Suppressor macrophage (primary cell): Measurements from ENCODE around the gene WDR20.
"Not testable (repeated sequence)": the region's sequence is repeated elsewhere in the genome, so short reads cannot be mapped to it uniquely, and the experiment has no call there.

Source experiments
- DNase-seq, 4 experiments: peaks; one replicate each; pipeline ENCODE4 v3.0.0-alpha.2; 2020 to 2022

WDR20 gene

DNA sequence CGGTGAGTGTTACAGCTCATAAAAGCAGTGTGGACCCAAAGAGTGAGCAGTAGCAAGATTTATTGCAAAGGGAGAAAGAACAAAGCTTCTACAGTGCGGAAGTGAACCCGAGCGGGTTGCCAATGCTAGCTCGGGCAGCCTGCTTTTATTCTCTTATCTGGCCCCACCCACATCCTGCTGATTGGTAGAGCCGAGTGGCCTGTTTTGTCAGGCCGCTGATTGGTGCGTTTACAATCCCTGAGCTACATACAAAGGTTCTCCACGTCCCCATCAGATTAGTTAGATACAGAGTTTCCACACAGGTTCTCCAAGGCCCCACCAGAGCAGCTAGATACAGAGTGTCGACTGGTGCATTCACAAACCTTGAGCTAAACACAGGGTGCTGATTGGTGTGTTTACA is 5.0 kb upstream of the WDR20 start:
- not testable (repeated sequence) for DNase-seq

DNA sequence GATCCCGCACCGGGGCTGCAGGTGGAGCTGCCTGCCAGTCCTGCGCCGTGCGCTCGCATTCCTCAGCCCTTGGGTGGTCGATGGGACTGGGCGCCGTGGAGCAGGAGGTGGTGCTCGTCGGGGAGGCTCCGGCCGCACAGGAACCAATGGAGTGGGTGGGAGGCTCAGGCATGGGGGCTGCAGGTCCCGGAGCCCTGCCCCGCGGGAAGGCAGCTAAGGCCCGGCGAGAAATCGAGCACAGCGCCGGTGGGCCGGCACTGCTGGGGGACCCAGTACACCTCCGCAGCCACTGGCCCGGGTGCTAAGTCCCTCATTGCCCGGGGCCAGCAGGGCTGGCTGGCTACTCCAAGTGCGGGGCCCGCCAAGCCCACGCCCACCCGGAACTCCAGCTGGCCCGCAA is 4.2 kb upstream of the WDR20 start:
- not testable (repeated sequence) for DNase-seq

DNA sequence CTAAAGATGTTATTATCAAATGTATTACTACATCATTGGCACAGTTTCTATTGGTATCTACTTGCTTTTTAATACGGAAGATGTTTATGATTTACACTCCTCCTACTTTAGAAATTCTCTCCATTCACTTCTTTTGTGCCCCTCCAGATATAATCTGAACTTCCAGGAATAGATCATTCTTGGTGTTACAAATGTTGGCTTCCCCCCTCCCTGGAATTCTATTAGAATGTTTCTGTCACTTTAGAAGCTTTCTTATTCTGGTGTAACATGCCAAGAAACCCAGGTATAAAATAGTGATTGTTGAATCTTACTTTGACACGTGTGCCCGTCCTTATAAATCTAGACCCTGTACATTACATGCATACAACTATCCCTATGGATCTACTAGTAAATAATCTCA is 1.2 kb upstream of the WDR20 start:
- DNase-seq = no peak

DNA sequence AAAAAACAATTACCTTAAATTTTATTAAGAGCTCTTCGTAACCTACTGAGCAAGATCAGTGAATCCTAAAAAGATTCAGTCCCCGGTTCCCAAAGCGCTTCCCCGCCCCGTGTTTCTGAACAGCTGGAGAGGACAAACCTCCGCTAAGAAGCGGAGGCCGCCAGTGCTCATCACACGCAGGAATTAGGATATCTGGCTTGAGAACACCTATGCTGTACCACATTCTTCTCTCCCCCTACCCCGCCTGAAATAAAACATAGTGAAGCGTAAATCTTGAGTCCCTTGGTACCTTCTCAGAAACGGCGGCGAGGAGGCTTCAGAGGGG is 774 bp upstream of the WDR20 start:
- peak in 1 of 4 experiments; percentile 6 for DNase-seq

DNA sequence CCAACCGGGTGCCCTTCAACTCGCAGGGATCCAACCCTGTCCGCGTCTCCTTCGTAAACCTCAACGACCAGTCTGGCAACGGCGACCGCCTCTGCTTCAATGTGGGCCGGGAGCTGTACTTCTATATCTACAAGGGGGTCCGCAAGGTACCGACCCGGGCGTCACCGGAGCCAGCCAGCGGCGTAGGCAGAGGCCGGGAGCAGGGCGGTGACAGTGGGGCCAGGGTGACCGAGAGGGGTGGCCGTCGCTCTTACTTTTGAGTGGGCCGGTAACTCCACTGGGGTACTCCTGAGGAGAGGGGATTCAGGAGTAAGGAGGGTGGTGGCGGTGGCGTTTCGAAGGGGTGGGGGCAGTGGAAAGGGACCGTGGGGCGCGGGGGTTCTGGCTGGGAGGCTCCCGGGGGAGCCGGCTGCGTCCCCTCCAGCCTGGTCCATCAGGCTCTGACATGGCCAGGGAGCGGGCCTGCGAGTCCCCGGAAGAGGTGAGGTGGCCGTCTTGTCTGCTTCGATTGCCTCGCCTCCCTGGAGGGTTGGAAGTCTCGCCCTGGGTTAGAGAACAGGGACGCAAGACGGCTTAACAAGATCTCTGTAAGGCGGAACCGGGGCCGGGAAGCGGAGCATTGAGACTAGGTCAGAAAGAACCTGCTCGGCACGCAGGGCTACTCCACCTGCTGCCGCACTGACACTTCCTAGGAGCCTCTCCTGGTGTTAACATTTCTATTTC is 491 bp downstream of the WDR20 start:
- peak; percentile 35 to 69 (median 52) for DNase-seq

DNA sequence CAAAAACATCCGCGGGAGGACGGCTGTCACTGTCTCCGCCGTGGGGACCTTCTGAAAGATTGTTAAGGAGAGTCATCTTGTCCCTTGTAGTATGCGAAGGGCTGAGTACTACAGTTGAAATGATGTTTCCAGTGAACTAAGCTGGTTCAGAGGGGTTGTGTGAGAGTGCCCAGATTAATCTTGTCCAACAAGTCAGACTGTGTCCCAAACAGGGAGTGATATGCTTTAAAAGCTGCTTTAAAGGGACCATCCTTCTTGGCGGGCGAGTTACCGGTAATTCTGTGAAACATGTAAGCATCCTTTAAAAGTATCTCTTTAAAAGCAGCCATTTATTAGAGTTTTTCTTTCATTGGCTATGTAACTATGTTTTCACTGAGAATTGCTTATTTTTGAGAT is 1.1 kb downstream of the WDR20 start:
- DNase-seq = no peak

DNA sequence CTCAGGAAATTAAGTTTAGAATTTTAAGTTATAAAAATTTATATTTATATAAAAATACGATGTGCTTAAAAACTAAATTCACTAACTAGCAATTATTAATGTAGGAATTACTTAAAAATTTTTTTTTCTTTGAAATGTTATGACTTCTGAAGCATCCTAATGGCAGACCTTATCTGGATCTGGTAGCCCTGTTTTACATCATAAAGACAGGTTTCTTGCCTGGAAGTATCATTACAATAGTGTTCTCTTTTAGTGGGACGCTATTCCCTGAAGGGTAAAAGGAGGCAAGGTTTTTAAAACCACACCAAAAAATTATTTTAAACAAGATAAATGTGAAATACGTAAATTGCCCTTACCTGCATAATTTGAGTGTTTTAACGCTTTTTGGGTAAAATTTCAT is 2.1 kb downstream of the WDR20 start:
- DNase-seq = no peak

DNA sequence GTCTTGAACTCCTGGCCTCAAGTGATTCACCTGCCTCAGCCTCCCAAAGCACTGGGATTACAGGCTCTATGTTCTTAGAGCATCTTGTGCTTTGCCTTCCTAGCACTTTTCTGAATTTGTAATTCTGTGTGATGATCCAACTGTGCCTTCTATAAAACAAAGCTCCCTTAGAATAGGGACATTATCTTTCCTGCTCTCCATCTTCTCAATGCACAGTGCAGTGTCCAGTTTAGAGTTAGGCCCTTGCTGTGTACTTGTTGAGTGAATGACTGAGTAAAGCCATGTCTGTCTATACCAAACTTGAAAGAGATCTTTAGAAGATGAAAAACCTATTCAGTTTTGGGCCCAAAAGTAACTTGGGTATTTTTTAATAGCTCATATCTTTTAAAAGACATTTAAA is 5.2 kb downstream of the WDR20 start:
- no peak for DNase-seq

DNA sequence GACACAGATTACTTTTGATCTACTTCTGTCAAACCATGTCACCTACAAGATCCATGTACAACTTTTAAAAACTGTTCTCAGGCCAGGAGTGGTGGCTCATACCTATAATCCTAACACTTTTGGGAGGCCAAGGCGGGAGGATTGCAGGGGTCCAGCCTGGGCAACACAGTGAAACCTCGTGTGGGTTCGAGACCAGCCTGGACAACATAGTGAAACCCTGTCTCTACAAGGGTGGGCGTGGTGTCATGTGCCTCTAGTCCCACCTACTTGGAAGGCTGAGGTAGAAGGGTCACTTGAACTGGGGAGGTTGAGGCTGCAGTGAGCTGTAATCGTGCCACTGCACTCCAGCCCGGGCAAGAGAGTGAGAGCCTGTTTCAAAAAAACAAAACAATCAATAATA is 5.7 kb downstream of the WDR20 start:
- no peak for DNase-seq

DNA sequence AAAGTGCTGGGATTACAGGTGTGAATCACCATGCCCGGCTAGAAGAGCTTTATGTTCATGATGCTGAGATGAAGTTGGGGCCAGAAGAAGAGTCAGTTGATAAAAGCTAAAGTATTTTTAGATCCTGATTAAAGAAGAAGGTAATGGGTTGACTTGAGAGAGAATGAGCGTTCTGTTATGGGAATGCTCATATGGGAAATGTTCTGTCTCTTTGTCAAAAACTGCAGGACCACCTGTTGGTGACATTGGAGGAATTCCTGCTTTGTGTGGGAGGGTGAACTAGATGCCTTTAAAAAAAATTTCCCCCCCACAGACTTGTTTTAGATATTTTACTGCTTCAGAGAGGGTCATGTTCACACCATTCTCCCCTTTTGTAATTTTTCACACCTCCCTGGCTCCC is 6.7 kb downstream of the WDR20 start:
- no peak for DNase-seq

DNA sequence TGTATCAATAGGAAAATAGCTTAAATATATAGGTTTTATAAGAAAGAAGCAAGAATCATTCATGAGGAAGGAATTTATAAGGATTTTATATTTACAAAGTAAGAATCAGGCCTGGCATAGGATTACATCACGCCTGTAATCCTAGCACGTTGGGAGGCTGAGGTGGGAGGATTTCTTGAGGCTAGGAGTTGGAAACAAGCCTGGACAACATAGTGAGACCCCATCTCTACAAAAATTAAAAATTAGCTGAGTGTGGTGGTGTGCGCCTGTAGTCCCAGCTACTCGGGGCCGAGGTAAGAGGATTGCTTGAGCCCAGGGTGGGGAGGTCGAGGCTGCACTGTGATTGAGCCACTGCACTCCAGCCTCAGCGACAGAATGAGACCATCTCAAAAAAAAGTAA is 10.4 kb downstream of the WDR20 start:
- DNase-seq = no peak

DNA sequence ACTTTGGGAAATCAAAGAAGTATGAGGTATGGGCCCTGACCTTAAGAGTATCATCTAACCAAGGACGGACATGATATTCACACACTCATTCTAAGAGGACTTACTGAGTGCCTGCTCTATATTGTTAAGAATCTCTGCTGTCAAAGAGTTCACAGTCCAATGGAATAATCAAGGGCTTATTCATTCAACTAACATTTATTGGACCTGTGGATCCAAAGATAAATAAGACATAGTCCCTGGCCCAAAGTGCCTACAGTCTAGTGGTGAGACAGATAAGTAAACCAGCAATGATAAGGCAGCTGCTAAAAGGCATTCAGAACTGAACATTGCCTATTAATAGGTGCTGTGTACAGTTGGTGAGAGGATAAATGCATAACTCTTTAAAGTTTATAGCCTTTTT is 11.0 kb downstream of the WDR20 start:
- DNase-seq = no peak

DNA sequence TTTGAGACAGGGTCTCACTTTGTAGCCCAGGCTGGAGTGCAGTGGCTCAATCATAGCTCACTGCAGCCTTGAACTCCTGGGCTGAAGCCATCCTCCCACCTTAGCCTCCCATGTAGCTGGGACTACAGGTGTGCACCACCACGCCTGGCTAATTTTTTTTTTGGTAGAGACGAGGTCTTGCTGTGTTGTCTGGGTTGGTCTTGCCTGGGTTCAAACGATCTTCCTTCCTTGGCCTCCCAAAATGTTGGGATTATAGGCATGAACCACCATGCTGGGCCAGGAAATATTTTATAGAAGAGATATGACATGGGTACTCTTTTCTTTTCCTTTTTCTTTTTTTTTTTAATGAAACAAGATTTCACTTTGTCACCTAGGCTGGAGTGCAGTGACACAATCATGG is 11.7 kb downstream of the WDR20 start:
- not testable (repeated sequence) for DNase-seq

DNA sequence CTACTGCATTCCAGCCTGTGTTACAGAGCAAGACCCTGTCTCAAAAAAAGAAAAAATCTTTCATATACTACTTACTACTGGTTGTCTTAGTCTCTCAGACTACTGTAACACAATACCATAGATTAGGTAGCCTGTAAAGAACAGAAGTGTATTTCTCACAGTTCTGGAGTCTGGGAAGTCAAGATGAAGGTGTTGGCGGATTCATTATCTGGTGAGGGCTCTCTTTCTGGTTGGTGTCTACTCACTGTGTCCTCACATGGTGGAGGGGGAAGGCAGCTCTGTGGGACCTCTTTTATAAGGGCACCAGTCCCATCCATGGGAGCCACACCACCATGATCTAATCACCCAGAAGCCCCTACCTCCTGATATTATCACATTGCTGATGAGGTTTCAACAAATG is 14.4 kb downstream of the WDR20 start:
- no peak for DNase-seq

DNA sequence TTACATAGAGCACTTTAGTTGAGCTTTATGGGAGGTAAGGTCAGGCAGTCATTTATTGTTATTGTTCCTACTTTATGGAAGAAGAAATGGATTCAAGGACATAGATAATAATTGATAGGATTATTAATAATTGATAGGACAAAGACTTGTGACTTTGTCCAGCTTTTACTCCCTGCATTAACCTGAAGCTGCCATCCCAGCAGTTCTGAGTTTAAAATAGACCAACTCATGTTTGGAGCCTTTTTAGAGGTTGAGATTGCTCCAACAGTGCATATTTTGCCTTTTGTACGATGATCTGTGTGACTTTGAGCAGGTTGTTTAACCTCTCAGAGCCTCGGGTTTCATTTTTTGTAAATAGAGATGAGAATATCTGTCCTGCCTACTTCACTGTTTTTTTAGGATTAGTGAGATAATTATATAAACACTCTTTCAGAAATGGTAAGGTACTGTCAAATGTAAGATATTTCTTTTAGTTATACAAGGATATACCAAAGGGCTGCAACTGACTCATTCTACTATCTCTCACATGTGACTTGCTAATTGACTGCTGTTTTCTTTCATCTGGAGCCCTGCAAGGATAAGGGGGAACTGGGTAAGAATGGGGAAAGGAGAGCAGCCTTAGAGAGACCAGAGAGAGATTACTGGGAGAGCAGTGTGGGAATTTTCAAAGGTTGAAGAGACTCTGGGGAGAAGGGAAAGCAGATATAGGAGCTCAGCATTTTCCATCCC is 15.3 kb downstream of the WDR20 start:
- DNase-seq = peak in 3 of 4 experiments; percentile 7 to 32 (median 17)

DNA sequence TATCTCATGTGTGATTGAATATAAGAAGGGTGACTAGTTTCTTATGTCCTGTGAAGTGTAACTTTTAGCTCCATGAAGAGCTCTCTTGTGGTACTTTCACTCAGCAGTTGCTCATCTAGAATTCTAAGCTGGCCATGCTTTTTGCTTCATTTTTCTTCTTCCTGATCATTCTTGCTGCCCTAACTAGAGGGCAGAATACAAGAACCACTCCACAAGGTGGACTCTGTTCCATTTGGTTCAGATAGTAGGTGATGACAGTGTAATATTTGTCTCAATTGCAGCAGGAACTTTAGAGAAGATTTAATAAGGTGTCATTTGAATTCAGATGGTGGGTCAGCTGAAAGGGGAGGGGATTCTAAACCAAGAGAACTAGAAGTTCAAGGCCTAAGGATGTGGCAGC is 17.6 kb downstream of the WDR20 start:
- DNase-seq = peak in 1 of 4 experiments; percentile 9

DNA sequence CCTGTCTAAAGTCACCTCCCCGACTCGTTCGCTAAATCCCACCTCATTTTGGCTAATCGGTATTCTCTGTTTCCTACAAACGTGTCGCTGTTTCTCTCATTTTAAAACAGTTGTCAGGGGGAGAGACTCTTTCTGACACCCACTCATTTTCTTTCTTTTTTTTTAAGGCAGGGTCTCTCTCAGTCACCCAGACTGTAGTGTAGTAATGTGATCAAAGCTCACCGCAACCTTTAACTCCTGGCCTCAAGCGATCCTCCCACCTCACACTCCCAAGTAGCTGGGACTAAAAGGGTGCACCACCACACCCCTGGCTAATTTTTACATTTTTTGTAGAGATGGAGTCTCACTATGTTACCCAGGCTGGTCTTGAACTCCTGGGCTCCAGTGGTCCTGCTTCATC is 19.1 kb downstream of the WDR20 start:
- no peak for DNase-seq

DNA sequence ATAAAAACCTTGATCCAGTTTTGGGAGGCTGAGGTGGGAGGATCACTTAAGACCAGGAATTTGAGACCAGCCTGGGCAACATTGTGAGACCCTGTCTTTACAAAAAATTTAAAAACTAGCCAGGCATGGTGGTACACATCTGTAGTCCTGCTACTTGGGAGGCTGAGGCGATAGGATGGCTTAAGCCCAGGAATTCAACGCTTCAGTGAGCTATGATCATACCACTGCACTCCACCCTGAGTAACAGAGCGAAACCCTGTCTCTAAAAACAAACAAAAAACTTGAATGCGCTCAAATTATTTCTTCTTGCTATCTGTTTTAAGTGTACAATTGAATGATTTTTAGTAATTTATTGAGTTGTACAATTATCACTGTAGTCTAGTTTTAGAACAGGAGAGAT is 20.1 kb downstream of the WDR20 start:
- DNase-seq = no peak

DNA sequence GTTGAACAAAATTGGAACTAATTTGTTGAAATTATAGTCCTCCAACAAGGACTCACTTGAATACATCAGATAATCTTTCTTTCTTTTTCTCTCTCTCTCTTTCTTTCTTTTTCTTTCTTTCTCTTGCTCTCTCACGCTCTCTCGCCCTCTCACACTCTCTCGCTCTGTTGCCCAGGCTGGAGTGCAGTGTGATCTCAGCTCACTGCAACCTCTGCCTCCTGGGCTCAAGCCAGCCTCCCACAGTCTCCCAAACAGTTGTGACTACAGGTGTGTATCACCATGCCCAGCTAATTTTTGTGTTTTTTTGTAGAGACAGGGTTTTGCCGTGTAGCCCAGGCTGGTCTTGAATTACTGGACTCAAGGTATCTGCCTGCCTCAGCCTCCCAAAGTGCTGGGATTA is 22.8 kb downstream of the WDR20 start:
- DNase-seq = no peak

DNA sequence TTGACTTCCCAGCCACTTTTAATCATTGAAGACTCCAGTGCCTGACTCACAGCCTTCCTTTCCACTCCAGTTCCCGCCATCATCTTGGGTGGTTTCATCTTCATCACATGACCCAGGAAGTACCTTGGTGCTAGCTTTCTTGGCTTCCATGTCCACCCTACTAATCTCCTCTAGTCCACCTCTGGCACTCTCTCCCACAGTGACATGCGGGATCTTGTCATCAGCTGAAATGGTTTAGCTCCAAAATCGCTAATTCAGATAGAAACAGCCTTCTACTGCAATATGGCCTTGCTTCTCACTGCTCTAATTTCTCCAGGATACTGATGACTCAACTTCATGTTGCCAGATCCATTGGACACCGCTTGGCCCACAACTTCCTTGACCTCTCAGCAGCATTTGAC is 24.5 kb downstream of the WDR20 start:
- peak; percentile 51 to 72 (median 64) for DNase-seq

DNA sequence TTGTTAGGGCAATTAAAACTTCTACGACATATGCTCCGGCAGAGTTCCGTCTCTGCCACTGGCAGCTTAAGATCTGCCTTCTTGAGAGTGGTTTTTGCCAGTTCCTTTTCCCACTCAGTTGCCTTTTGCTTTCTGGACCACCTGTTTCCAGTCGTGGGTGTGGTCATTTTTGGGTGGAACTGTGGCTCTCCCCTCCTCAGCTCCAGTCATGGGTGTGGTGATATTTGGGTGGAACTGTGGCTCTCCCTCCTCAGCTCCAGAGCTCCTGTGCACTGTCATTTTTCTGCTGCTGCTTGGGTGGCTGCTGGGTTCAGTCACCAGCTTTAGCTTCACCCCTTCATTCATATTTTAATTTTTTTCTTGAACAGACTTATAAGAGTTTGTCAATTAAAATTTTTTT is 25.3 kb downstream of the WDR20 start:
- DNase-seq = no peak

DNA sequence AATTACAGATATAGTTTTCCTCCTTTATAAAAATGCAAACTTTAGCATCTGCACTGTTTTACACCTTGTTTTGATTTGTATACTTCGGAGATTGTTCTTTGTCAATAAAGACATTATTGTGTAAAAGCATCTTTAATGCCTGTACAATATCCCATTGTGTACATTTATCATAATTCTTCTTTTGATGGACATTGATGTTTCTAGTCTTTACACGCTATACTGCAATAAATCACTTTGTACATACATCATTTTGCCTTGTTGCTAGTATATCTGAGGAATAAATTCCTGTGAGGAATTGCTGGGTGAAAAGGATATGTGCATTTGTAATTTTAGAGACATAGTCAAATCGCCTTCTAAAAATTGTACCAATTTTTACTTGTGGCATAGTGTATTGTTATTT is 30.4 kb downstream of the WDR20 start:
- DNase-seq = no peak

DNA sequence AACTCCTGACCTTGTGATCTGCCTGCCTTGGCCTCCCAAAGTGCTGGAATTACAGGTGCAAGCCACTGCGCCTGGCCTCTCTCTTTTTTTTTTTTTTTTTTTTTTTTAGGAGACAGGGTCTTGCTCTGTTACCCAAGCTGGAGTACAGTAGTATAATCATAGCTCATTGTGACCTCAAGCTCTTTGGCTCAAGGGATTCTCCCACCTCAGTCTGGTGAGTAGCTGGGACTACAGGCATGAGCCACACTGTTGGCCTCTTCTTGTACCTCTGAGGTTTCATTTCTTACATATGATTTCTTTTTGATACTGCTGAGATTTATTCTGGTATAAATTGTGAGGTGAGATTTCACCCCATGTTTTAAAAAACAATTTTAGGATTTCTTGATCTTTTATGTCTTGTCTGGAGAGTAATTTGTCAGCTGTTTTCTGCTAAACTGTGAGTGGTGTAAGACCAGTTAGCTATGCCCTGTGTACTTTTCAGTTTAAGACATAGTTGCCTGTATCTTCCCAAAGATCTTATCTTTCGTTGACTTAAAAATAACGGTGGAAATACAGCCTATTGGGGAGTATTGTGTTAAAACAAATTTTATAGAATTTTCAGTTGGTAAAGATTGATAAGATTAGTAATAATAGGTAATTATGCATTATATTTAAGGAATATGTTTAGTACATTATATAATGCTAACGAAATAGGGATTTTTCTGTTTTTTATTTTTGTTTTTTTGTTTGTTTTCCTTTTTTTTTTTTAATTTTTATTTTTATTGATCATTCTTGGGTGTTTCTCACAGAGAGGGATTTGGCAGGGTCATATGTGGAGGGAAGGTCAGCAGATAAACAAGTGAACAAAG is 31.7 kb downstream of the WDR20 start:
- no peak for DNase-seq

DNA sequence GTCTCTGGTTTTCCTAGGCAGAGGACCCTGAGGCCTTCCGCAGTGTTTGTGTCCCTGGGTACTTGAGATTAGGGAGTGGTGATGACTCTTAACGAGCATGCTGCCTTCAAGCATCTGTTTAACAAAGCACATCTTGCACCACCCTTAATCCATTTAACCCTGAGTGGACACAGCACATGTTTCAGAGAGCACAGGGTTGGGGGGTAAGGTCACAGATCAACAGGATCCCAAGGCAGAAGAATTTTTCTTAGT is 32.2 kb downstream of the WDR20 start:
- DNase-seq = not testable (repeated sequence)
